OCI-LY1 (cell line): ENCODE measurements around the gene ZDHHC14.

Source experiments
- H2AFZ ChIP-seq: fragments of 200-600 bp; sonication (generic), shearing (Covaris generic); 2 replicates; pipeline ENCODE4 v1.6.0; 2014; ENCODE audit warnings: antibody characterized with exemption, mild to moderate bottlenecking, low read length
- H3F3A ChIP-seq: fragments of 200-600 bp; sonication (generic), shearing (Covaris generic); 2 replicates; pipeline ENCODE4 v1.6.0; 2014; ENCODE audit warnings: mild to moderate bottlenecking, antibody characterized with exemption, low read length, moderate library complexity; ENCODE audit not compliant: insufficient read depth
- H3K27ac ChIP-seq: fragments of 200-600 bp; sonication (generic); 2 replicates; pipeline ENCODE4 v1.5.1; 2014; ENCODE audit warnings: low read length, mixed run types, mild to moderate bottlenecking, low read depth; ENCODE audit not compliant: poor library complexity, severe bottlenecking
- H3K27me3 ChIP-seq: fragments of 200-600 bp; sonication (generic); 2 replicates; pipeline ENCODE4 v1.6.0; 2014; ENCODE audit warnings: antibody characterized with exemption, mild to moderate bottlenecking, low read length, moderate library complexity; ENCODE audit not compliant: insufficient read depth
- H3K36me3 ChIP-seq: fragments of 200-600 bp; sonication (generic); 2 replicates; pipeline ENCODE4 v1.6.1; 2014; ENCODE audit warnings: mild to moderate bottlenecking, antibody characterized with exemption, low read length, moderate library complexity, mixed read lengths; ENCODE audit not compliant: insufficient read depth
- H3K4me1 ChIP-seq: fragments of 200-600 bp; sonication (generic); 2 replicates; pipeline ENCODE4 v1.5.1; 2014; ENCODE audit warnings: mild to moderate bottlenecking, low read length, moderate library complexity; ENCODE audit not compliant: insufficient read depth, severe bottlenecking
- H3K4me2 ChIP-seq: fragments of 200-600 bp; sonication (generic), shearing (Covaris generic); 2 replicates; pipeline ENCODE4 v1.6.1; 2014; ENCODE audit warnings: low read length
- H3K4me3 ChIP-seq: fragments of 200-600 bp; sonication (generic); 2 replicates; pipeline ENCODE4 v1.5.1; 2014; ENCODE audit warnings: low read length, low read depth, mild to moderate bottlenecking, mixed read lengths; ENCODE audit not compliant: poor library complexity, severe bottlenecking
- H3K79me2 ChIP-seq: fragments of 200-600 bp; shearing (Covaris generic); 2 replicates; pipeline ENCODE4 v1.6.1; 2016; ENCODE audit warnings: mixed run types, low read length, mixed read lengths; ENCODE audit not compliant: insufficient read depth
- H3K9ac ChIP-seq: fragments of 200-600 bp; sonication (generic), shearing (Covaris generic); 2 replicates; pipeline ENCODE4 v1.6.1; 2014; ENCODE audit warnings: mild to moderate bottlenecking, low read length, mixed read lengths
- H3K9me2 ChIP-seq: fragments of 200-600 bp; sonication (generic), shearing (Covaris generic); 2 replicates; pipeline ENCODE4 v1.6.1; 2014; ENCODE audit warnings: low read depth, mild to moderate bottlenecking, low read length, mixed read lengths
- H3K9me3 ChIP-seq: fragments of 200-600 bp; shearing (Covaris generic); 2 replicates; pipeline ENCODE4 v1.6.1; 2014; ENCODE audit warnings: low read length, mixed read lengths
- H4K20me1 ChIP-seq: fragments of 200-600 bp; sonication (generic), shearing (Covaris generic); 2 replicates; pipeline ENCODE4 v1.6.0; 2016; ENCODE audit warnings: mild to moderate bottlenecking, low read length; ENCODE audit not compliant: insufficient read depth
- EZH2 ChIP-seq: fragments of 200-600 bp; sonication (generic), shearing (Covaris generic); IDR thresholded peaks from 2 replicates; pipeline ENCODE4 v1.8.0; 2017; ENCODE audit warnings: borderline replicate concordance, mixed run types, mild to moderate bottlenecking, antibody characterized with exemption, low read length, moderate library complexity, mixed read lengths
- TF ChIP-seq, protein P1 (sequence below): fragments of 200-600 bp; sonication (generic), shearing (Covaris generic); IDR thresholded peaks from 2 replicates; pipeline ENCODE4 v1.5.1; 2017; ENCODE audit warnings: mild to moderate bottlenecking, antibody characterized with exemption, low read length, moderate library complexity, mixed read lengths

The ZDHHC14 gene

DNA sequence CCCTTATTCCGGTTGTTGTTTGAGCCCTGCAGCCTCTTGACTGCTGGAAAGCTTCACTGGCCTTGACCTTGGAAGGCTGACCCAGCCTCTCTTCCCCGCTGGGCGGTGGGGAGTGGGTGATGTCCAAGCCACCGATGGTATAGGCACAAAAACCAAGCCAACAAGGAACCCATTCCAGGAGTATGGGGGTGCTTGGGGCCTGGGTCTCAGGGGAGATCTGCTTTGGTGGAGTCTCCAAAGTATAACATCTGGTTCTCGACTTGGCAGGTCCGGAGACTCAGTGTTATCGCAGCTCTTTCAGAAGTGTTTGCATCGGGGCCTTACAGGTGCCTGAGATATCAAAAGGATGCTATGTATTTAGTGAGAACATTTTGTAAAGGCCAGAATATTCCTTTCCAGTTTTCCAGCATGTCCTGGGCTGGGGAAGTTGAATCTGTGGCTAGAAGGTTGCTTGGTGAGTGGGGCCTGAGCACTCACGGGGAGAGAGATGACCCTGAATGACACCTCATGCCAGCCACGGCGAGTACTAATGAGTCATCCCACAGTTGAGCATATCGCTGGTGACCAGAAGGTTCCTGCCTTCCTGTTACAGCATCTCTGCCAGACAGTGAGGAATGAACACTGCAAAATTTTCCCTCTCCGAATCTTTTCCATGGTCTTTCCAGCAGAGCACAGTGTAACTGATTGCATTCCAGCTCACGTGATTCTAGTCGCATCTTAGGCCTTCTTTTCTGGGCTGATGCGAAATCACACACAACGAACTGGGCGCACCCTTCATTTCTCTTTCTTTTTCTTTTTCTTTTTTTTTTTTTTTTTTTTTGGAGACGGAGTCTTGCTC is 133.9 kb downstream of the ZDHHC14 start:
- H4K20me1 ChIP-seq: no peaks in the 10 kb centered on the region
- H3K79me2 ChIP-seq: no peaks in the 10 kb centered on the region
- no peak overlapping the region for H3K4me3 ChIP-seq
- no peaks in the 10 kb centered on the region for H3K9me2 ChIP-seq
- no peak overlapping the region for H3K27ac ChIP-seq
- no peaks in the 10 kb centered on the region for H3K4me1 ChIP-seq
- H3K9me3 ChIP-seq: no peaks in the 10 kb centered on the region
- no peak for TF ChIP-seq EZH2
- TF ChIP-seq, protein P1, sequence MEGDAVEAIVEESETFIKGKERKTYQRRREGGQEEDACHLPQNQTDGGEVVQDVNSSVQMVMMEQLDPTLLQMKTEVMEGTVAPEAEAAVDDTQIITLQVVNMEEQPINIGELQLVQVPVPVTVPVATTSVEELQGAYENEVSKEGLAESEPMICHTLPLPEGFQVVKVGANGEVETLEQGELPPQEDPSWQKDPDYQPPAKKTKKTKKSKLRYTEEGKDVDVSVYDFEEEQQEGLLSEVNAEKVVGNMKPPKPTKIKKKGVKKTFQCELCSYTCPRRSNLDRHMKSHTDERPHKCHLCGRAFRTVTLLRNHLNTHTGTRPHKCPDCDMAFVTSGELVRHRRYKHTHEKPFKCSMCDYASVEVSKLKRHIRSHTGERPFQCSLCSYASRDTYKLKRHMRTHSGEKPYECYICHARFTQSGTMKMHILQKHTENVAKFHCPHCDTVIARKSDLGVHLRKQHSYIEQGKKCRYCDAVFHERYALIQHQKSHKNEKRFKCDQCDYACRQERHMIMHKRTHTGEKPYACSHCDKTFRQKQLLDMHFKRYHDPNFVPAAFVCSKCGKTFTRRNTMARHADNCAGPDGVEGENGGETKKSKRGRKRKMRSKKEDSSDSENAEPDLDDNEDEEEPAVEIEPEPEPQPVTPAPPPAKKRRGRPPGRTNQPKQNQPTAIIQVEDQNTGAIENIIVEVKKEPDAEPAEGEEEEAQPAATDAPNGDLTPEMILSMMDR: no peak
- no peak overlapping the region for H3K4me2 ChIP-seq
- no peaks in the 10 kb centered on the region for H3F3A ChIP-seq
- no peak overlapping the region for H3K9ac ChIP-seq
- H2AFZ ChIP-seq: no peak overlapping the region
- H3K36me3 ChIP-seq: no peaks in the 10 kb centered on the region
- no peaks in the 10 kb centered on the region for H3K27me3 ChIP-seq

DNA sequence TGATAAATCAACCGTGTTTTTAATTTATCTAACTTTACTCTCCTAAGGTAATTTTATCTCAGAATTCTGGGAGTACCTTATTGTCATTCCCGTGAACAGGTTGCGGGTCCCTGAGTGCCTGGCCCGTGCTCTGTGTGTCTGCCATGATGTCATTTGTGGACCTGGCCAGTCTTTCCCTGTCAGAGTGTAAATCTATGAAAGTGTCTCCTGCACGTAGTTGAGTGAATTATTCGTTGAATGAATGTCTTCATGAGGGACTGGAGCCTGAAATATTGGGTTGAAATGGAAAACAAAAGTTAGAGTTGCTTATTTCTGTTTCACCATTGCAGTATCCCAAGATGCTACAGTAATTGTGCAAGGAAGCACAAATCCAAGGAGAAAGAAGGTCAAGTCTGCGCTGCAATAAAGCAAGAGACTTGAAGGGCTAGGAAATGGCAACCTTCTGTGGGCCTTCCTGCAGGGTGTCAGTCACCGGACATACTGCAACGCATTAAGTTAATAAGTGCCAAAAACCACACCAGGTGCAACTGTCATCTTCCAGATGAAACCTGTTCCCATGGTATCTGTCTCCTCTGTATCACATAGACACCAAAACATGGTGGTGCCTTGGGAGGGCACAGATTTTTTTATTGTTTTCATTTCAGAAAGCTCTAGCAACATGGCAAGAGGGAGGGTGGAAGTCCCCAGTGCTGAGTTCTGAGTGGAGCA is 135.5 kb downstream of the ZDHHC14 start:
- Histone ChIP-seq H3K36me3 (no peaks in the 10 kb centered on the region), H3K9me3 (no peaks in the 10 kb centered on the region), H3K4me3 (no peak overlapping the region), H4K20me1 (no peaks in the 10 kb centered on the region), H3K79me2 (no peaks in the 10 kb centered on the region), H3K4me1 (no peaks in the 10 kb centered on the region), H3K9ac (no peak overlapping the region), H3K9me2 (no peaks in the 10 kb centered on the region), H3K27me3 (no peaks in the 10 kb centered on the region), H2AFZ (no peak overlapping the region), H3K4me2 (no peak overlapping the region), H3F3A (no peaks in the 10 kb centered on the region), H3K27ac (no peak overlapping the region)
- no peak for TF ChIP-seq EZH2
- TF ChIP-seq, protein P1: no peak

DNA sequence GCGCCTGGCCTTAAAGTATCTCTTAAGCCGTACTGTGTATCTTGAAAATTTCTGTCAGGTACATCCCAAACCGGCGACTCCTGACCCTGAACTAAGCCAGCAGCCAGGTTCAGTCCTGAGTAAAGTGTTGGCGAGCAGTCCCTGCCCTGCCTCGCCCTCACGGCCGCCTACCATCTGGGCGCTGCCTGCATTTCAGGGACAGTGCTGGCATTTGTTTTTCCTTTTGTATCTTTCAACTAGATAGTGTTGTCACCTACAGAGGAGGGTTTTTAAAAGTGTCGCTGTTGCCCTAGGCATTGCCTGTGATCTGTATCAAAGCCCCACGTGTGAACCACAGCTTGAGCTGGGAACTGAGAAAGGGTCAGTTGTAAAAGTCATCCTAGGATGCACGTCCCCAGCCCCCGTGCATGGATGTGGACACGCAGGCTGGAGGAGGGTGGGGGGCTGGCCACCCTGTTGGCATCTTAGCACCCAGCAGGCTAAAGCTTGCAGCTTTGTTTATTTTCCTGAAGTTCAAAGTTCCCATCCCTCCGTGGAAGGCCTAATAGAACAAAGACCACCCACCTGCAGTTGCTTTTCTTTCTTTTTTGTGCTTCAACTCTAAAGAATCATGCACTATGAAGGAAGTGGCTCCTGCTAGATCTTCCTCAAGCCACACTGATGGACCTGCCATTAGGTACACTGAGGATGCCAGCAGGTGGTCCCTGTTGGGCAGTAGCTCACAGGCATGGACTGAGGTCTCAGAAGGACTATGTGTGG is 136.8 kb downstream of the ZDHHC14 start:
- Histone ChIP-seq H3K4me2 (no peak overlapping the region), H2AFZ (no peak overlapping the region), H3K9me3 (no peaks in the 10 kb centered on the region), H3K4me1 (no peaks in the 10 kb centered on the region), H3K27ac (no peak overlapping the region), H3K36me3 (no peaks in the 10 kb centered on the region), H3K79me2 (no peaks in the 10 kb centered on the region), H3K9me2 (no peaks in the 10 kb centered on the region), H4K20me1 (no peaks in the 10 kb centered on the region), H3F3A (no peaks in the 10 kb centered on the region), H3K9ac (no peak overlapping the region), H3K27me3 (no peaks in the 10 kb centered on the region), H3K4me3 (no peak overlapping the region)
- TF ChIP-seq, protein P1: no peak
- TF ChIP-seq EZH2: no peak
